GM06990 (cell line): ENCODE data around the gene EPHA6.

Experiments used
- DNase-seq: peaks from one replicate; pipeline ENCODE4 v3.0.0-alpha.2; 2011; ENCODE audit not compliant: insufficient read length; ENCODE audit errors: extremely low read depth
- H3K27me3 ChIP-seq: replicated peaks from 2 replicates; pipeline ENCODE4 v1.6.0; 2011; ENCODE audit warnings: low read length; ENCODE audit not compliant: control insufficient read depth, insufficient read depth
- H3K36me3 ChIP-seq: 2 replicates; pipeline ENCODE4 v1.5.1; 2011; ENCODE audit warnings: low read length; ENCODE audit not compliant: control insufficient read depth, insufficient read depth
- H3K4me3 ChIP-seq: replicated peaks from 2 replicates; pipeline ENCODE4 v1.5.1; 2011; ENCODE audit warnings: low read depth, mild to moderate bottlenecking, control low read depth, low read length
- TF ChIP-seq, protein P1 (sequence below): IDR thresholded peaks from 2 replicates; pipeline ENCODE4 v1.5.1; 2011; ENCODE audit warnings: low read length, control low read depth, mild to moderate bottlenecking, inconsistent platforms; ENCODE audit not compliant: insufficient read depth, poor library complexity, severe bottlenecking

The EPHA6 gene

DNA sequence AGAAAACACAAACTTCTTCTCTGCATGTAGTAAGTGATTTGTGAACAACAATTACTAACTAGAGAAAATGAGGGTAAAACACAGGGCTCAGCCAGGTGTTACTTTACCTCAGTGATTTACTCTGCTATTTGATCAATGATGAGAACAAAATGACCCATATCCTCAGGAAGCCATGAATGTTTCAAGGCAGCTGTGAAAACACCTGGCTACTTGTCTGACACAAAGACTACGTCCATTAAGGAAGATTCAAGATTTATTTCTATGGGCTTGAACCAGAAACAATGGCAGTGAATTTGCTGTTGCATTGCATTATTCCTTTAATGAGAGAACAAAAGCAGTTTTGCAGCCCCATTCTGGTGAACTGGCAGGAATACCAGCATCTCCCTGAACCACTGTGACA, 575.5 kb downstream of the EPHA6 start:
- TF ChIP-seq, protein P1, sequence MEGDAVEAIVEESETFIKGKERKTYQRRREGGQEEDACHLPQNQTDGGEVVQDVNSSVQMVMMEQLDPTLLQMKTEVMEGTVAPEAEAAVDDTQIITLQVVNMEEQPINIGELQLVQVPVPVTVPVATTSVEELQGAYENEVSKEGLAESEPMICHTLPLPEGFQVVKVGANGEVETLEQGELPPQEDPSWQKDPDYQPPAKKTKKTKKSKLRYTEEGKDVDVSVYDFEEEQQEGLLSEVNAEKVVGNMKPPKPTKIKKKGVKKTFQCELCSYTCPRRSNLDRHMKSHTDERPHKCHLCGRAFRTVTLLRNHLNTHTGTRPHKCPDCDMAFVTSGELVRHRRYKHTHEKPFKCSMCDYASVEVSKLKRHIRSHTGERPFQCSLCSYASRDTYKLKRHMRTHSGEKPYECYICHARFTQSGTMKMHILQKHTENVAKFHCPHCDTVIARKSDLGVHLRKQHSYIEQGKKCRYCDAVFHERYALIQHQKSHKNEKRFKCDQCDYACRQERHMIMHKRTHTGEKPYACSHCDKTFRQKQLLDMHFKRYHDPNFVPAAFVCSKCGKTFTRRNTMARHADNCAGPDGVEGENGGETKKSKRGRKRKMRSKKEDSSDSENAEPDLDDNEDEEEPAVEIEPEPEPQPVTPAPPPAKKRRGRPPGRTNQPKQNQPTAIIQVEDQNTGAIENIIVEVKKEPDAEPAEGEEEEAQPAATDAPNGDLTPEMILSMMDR, result no peak
- Histone ChIP-seq H3K4me3 (no peak overlapping the region), H3K36me3 (no peaks in the 10 kb centered on the region), H3K27me3 (no peaks in the 10 kb centered on the region)
- no peak for DNase-seq

DNA sequence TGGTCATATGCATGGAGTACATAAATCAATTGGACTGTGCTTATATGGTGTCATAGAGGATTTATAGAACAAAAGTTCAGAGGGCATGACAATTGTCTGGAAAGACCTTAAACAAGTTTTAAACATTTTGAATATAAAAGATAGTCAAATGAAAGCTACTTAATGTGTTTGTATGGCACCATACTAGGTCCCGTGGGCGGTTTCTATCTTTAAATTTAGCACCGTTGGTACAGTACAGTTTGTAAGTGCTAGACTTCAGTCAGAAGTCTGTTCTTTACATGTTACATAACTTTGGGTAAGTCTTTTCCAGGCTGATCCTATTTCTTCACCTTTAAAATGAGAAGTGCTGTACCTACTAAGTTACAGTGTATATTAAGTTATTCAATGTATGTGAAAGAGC, 576.8 kb downstream of the EPHA6 start:
- Histone ChIP-seq H3K36me3 (no peaks in the 10 kb centered on the region), H3K27me3 (no peaks in the 10 kb centered on the region), H3K4me3 (no peak overlapping the region)
- DNase-seq, result no peak
- TF ChIP-seq, protein P1, result no peak

DNA sequence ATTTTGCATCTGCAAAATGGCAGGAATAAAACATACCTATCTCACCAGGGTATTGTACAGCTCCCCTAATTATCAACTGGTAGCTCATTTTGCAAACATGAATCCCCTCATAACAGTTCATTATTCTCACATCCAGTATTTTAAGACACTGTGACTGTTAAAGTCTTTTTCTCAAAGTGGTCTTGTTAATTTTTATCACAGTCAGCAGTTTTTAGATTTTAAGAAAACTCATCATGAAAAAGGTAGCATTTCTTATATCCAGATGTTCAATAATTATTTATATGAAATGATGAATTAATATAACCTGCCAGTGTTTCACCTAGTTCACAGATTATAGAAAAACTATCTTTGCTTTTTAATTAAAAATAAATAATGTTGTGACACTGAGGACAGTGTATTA, 595.2 kb downstream of the EPHA6 start:
- no peak for DNase-seq
- no peaks in the 10 kb centered on the region for H3K27me3 ChIP-seq
- TF ChIP-seq, protein P1, result no peak
- no peaks in the 10 kb centered on the region for H3K36me3 ChIP-seq
- H3K4me3 ChIP-seq, result no peak overlapping the region

DNA sequence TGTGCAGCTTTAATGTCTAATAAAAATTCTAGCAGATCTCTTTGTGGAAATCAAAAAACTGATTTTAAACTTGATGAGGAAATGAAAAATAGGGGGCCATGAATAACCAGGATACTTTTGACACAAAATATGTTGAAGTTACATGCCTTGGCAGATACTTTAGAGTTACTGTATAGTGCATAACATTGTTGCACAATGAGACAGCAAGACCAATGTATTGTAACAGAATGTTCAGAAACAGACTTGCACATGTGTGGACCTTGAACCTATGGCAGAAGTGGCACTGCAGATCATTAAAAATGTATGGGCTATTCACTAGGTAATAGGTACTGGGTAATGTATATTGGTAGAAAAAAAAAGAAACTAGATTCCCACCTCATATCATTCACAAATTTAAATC, 607.2 kb downstream of the EPHA6 start:
- H3K27me3 ChIP-seq, result no peaks in the 10 kb centered on the region
- TF ChIP-seq, protein P1, result no peak
- no peak for DNase-seq
- no peak overlapping the region for H3K4me3 ChIP-seq
- no peaks in the 10 kb centered on the region for H3K36me3 ChIP-seq

DNA sequence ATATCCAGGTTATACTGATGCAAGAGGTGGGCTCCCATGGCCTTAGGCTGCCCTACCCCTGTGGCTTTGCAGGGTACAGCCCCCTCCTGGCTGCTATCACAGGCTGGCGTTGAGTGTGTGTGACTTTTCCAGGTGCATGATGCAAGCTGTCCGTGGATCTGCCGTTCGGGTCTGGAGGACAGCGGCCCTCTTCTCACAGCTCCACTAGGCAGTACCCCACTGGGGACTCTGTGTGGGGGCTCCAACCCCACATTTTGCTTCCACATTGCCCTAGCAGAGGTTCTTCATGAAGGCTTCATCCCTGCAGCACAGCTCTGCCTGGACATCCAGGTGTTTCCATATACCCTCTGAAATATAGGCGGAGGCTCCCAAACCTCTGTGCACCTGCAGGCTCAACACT, 610.6 kb downstream of the EPHA6 start:
- TF ChIP-seq, protein P1, result no peak
- H3K4me3 ChIP-seq, result no peak overlapping the region
- DNase-seq, result no peak
- no peaks in the 10 kb centered on the region for H3K27me3 ChIP-seq
- no peaks in the 10 kb centered on the region for H3K36me3 ChIP-seq

DNA sequence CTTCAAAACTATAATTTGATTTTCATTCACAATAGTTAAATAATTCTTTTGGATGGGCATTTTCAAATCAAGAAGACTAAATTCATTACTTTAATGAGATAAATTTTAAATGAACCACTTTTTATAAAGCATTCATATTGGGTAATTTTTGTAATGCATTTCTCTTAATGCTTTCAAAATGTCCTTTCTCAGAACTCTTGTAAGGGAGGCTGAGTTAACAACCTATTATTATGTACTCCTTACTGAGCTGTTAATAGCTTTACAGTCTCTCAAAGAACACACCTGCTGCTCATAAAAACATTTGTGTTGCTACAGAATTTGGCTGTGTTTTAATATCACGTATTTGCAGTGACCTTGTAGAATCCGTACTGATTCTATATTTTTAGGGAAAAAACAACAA, 616.2 kb downstream of the EPHA6 start:
- H3K27me3 ChIP-seq, result no peaks in the 10 kb centered on the region
- no peak overlapping the region for H3K4me3 ChIP-seq
- H3K36me3 ChIP-seq, result no peaks in the 10 kb centered on the region
- TF ChIP-seq, protein P1, result no peak
- DNase-seq, result no peak
